Muscle of back (tissue), 11 donors: ENCODE results near the gene EME2. TPM values are rescaled to one million over a fixed set of nuclear protein-coding genes. Genes with fewer than 3 reads are reported as not detected.

Experiments used
- DNase-seq, 3 donors: peaks; one replicate each; pipeline versions ENCODE4 v3.0.0 to v3.0.0-alpha.2; 2013
- polyA plus RNA-seq, 10 donors: library from polyadenylated mRNA; unstranded; fragments of 120-200 nt; gene quantifications; one replicate each; pipeline ENCODE4 v1.2.1, GENCODE V29; 2013; ENCODE audit not compliant: insufficient read length in 10 of 10

The EME2 gene
- polyA plus RNA-seq, 10 donors = 3.5 to 8.5 (median 5.5) TPM

DNA sequence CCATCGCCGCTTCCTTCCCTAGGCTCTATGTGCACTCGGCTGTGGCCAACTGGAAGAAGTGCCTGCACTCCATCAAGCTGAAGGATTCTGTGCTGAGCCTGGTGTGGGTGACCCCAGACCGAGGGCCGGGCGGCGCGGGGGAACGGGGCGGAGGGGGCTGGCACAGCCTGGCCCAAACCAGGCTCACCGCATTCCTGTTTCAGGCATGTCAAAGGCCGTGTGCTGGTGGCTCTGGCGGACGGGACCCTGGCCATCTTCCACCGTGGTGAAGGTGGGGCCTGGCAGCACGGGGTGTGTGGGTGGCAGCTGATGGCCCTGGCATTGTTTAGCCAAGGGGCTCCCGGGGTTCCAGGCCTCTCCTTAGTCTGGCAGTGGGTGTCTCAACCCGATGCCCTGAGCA lies 5.9 kb upstream of the EME2 start:
- DNase-seq = no peak

DNA sequence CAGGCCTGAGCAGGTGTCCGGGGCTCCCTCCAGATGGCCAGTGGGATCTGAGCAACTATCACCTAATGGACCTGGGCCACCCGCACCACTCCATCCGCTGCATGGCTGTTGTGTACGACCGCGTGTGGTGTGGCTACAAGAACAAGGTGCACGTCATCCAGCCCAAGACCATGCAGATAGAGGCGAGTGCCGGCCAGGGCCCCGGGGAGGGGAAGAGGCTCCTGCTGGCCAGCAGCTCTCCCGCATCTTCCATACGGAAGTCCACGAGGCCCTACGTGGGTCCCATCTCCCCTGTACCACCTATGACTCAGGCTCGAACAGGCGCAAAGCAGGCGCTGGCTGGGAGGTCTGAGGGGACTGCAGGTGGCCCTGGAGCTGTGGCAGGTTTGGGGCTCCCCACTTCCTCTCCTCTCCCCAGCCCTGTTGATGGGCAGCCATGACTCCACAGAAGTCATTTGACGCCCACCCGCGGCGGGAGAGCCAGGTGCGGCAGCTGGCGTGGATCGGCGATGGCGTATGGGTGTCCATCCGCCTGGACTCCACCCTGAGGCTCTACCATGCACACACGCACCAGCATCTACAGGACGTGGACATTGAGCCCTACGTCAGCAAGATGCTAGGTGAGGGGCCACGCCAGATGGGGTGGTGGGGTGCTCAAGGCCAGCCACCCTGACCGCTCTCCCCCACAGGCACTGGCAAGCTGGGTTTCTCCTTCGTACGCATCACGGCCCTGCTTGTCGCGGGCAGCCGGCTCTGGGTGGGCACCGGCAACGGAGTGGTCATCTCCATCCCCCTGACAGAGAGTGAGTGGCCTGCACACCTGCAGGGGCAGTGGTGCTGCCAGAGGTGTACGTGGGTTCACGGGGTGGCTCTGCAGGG lies 5.3 kb upstream of the EME2 start:
- DNase-seq = no peak

DNA sequence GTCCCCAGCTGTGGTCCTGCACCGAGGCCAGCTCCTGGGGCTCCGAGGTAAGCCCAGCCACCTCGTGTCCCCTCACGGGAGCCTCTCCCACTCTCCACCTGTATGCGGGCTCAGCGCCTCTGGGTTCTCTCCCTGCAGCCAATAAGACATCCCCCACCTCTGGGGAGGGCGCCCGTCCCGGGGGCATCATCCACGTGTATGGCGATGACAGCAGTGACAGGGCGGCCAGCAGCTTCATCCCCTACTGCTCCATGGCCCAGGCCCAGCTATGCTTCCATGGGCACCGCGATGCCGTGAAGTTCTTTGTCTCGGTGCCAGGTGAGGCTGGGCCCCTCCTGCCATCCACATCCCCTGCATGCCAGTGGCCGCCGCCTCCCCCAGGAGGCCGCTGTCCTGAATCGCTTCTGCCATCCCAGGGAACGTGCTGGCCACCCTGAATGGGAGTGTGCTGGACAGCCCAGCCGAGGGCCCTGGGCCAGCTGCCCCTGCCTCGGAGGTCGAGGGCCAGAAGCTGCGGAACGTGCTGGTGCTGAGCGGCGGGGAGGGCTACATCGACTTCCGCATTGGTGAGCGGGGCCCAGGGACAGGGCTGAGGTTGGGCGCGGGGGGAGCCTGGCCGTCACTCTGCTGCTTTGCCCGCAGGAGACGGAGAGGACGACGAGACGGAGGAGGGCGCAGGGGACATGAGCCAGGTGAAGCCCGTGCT lies 4.4 kb upstream of the EME2 start:
- no peak for DNase-seq

DNA sequence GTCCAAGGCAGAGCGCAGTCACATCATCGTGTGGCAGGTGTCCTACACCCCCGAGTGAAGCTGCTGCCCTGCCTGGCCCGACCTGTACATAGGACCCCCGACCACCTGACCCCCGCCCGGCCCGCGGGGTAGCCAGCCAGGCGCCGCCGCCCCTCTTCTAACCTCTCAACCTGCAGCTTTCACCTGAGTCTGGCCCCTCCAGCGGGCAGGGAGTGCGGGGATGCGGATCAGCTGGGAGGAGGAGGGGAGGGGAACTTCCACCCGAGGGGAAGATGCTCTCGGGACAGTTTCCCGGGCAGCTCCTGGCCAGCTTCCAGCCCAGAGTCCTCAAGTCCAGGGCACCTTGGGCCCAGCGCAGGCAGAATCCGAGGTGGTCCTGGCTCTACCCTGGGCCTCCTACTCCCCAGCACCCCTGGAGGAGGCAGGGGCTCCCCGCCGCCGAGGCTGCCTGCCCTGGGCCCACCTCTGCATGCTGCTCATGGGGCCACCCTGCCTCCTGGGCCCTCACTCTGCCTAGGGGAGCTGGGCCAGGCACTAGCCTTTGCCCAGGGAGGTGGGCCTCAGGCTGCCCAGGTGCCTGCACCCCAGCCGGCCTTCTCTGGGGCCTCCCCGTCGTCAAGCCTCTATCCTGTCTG lies 3.7 kb upstream of the EME2 start:
- DNase-seq = no peak

DNA sequence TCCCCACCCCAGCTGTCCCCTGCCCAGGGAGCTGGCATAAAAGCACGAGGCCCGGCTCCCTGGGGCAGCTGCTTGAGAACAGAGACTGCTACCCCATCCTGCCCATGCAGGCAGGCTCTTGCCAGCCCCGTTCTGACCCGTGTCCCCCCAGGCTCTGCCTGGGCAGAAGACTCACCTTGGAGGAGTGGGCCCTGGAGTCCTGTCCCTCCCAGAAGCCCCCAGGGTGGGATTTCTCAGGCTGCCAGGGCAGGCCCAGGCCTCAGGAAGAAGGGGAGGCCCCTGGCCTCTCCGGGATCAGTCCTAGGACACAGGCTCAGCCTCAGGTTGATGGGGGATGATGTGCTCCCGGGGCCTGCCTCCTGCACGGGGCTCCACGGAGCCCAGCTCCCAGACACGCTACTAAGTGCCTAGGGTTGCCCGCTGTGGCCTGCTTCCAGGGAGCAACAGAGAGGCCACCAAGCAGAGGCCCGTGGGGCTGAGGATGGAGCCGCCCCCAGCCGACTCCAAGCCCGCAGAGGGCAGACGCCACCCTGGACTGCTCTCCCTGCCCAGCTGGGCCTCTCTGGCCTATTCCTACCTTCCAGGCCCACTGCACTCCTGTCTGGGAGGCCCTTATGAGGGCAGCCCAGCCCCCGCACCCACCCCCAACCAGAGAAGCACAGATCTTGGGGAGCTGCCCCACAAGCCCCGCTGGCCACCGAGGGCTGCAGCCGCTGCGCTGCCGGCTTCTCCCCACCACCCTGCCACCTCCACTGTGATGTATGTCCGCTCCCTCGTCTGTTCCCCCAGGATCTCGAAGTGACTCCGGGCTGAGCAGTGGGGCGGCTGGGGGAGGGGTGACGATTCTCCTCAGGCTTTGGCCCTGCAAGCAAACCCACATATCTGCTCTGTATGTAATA lies 3.0 kb upstream of the EME2 start:
- no peak for DNase-seq

DNA sequence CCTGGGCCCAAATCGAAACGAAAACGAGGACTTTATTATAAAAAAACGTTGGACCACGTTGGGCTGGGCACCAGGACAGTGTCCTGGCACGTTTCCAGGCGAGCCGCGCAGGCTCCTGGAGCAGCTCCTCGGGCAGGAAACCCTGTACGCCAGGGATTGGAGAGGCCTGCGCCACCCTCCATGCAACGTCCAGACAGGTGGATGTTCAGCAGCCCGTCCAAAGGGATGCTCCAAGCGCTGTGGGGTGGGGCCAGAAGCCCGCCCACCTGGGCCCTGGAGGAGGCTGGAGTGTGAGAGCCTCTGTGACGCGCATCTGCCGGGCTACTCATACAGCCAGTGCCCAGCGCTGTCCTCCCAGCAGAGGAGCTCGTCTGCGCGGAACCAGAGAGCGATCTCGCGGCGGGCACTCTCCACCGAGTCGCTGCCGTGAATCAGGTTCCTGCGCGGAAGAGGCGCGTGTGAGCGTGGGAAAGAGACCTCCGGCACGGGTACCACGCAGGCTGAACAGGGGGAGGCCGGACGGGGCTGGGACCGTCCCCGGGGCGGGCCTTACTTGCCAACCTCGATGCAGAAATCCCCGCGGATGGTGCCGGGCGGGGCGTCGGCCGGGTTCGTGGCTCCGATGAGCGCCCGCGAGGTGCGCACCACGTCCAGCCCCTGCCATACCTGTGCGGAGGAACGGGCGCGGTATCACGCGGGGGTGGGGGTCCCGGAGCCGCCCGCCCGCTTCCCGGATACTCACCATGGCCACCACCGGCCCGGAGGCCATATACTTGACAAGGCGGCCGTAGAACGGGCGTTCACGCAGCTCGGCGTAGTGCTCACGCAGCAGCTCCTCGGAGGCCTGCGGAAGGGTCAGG lies 2.1 kb upstream of the EME2 start:
- peak in 1 of 3 donors; percentile 68 for DNase-seq

DNA sequence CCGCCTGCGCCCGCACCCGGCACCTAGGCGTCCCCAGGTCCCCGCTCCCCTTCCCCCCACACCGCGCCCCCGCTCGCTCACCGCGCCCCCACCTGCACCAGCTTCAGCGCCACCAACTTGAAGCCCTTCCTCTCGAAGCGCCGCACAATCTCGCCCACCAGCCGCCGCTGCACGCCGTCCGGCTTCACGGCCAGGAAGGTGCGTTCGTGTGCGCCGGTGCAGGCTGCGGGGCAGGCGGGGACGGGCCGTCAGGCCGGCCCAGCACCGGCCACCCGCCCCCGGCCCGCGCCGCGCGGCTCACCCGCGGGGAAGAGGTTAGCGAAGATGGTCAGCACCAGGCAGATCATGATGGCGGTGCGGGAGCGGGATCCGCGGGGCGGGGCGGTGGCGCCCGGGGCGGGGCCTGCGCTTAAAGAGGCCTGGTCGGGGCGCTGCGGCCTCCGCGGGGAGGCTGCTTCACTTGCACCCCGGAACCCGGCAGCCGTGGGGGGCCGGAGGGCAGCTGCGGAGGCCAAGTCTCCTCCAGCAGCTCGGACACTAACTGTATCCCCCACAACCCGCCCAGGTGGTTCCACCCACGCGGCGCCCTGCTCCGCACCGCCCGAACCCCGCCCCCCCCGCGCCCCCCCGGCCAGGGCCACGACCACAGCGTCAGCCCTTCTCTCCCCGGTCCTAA lies 1.3 kb upstream of the EME2 start, which contains the start of gene NME3:
NME3 (minus strand) TSS at position 356 of the 676 bp plus-strand sequence; CDS start at position 347, 9 bp downstream.
- peak; percentile 44 to 91 (median 80) for DNase-seq

DNA sequence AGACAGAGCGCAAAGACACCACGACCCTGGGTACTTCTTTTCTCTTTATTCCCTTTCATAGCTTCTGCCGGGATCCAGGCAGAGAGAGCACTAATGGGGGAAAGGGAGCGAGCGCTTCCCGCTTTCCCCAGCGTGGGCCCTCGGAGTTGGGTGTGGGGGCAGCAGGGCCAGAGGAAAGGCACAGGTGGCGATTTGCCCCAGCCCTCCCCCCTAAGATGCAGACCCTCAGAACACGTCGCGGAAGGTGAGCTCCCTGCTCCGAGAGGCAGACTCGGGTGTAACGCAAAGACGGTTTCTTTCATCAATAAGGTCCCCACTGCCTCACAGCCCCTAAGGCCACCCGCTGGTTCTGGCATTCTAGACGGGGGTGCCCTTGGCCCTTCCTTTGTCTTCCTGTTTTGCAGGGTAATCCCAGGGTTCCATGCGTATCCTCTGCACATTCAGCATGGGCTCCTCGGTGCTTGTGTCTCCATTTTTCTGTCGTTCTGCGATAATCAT lies 697 bp upstream of the EME2 start:
- DNase-seq = peak in 1 of 3 donors; percentile 44

DNA sequence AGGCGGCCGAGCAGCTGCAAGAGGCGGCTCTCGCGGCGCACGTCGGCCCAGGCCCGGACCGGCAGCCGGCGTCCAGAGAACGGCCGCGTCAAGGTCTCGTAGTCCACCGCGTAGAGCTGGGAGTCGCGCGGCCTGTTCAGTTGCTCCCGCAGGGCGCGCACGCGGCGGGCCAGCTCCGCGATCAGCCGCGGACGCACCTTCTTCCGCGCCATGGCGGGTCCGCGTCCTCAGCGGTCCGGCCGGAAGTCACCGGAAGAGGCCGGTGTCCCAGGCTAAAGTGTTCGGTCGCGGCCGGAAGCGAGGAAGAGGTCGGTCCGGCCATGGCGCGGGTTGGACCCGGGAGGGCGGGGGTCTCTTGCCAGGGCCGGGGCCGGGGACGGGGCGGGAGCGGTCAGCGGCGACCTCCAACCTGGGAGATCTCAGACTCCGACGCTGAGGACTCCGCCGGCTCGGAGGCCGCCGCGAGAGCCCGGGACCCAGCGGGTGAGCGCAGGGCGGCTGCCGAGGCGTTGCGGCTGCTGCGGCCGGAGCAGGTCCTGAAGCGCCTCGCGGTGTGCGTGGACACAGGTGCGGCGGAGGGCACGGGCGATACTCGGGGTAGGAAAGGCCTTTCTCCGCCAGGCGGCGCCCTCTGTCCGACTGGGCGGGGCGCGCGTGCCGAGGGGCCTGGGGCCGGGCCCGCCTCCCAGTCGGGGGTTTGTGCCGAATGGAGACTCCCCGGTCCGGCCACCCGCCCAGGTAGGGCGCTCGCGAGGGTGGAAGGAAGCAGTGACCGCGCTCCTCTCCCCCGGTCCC lies 495 bp downstream of the EME2 start, which contains the start of gene MRPS34:
MRPS34 (minus strand) TSS at position 227 of the 795 bp plus-strand sequence; CDS start at position 212, 15 bp downstream.
- peak; percentile 81 to 94 (median 90) for DNase-seq

DNA sequence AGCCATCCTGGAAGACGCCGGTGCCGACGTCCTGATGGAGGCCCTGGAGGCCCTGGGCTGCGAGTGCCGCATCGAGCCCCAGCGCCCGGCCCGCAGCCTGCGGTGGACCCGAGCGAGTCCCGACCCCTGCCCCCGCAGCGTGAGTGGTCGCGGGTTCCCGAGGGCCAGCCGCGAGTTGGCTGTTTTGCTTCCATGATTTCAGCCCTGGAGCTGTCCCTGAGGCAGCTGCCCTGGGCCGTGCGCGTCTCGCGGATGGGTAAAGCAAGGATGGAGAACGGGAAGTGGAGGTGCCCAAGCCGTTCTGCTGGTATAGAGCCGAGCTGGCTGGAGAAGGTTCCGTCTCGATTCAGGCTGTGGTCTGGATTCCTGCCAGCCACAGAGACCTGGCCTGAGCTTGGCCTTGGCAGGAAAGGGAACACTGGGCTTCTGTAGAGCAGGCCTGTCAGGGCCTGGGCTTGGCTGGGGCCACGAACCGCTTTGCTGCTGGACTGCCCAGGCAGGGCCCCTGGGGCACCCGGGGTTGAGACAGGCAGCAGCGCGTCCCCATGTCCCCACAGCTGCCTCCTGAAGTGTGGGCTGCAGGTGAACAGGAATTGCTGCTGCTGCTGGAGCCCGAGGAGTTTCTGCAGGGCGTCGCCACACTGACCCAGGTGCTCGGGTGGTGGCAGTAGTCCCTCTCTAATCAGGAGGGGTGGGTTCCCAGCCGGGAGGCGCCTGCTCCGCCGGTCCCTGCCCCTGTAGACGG lies 1.3 kb downstream of the EME2 start:
- DNase-seq = no peak

DNA sequence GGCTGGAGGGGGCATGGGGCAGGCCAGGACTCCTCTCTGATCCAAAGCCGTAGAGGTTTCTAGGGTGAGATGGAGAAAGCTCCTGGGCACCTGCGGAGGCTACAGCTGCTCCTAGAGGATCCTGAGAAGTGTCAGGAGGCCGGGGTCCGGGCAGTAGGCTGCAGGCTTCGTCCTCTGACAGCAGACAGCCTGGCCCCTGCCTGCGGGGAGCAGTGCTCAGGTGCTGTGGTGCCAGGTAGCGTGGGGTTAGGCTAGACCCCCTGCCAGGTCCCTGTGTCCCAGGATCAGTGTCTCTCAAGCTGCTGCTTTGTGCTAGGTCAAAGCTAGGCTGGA lies 1.8 kb downstream of the EME2 start:
- DNase-seq = no peak

DNA sequence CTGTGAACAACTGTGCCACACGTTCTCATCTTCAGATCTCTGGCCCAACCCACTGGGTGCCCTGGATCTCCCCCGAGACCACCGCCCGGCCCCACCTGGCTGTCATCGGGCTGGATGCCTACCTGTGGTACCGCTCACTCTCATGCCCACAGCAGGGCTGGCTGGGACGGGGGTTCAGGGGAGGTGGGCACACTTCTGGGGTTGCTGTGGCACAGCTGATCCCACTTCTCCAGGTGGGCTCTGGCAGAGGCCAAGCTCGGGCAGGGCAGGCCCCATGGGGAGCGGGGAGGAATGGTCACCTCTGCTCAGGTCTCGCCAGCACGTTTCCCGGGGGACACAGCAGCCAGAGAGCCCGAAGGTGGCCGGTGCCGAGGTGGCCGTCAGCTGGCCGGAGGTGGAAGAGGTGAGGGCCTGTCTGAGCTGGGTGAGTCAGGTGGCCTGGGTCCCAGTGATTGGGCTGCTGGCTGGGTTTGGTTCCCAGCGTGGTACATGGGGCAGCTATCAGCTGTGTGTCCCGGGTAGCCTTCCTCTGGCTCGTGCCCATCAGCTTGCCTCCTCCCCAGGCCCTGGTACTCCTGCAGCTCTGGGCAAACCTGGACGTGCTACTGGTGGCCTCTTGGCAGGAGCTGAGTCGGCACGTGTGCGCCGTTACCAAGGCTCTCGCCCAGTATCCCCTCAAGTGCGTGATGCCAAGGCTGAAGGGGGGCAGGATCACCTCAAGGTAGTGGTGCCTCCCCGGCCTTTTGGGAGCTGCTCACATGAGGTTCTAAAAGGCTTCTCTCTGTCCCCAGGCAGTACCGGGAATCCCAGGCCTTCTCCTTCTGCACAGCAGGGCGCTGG lies 2.6 kb downstream of the EME2 start:
- no peak for DNase-seq

DNA sequence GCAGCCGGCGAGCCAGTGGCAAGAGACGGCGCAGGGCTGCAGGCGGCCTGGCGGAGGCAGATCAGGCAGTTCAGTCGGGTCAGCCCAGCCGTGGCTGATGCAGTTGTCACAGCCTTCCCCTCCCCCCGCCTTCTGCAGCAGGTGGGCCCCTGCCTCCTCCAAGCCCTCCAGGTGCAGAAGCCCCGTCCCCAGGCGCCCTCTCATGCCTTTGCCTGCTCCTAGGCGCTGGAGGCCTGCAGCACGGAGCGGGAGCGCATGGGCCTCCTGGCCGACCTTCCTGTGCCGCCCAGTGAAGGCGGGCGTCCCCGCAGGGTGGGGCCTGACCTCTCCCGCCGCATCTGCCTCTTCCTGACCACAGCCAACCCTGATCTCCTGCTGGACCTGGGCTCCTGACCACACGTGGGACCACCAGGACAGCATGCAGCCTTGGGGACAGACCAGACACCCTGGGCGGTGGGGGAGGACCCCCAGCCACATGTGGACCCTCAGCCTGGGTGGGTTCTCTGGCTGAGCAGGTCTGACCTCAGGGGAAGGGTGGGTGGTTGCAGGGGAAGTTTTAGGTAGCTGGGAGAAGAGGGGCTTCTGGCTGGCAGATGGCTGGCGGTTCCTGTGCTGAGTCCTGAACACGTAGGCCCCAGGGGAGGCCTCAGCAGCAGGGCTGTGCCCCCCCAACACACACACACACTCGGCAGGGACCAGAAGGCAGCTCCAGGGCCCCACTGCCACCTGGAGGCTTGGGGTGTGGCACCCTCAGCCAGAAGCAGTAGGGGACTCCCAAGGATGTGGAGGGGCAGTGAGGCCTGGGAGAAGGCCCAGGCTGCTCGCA lies 3.4 kb downstream of the EME2 start:
- no peak for DNase-seq

DNA sequence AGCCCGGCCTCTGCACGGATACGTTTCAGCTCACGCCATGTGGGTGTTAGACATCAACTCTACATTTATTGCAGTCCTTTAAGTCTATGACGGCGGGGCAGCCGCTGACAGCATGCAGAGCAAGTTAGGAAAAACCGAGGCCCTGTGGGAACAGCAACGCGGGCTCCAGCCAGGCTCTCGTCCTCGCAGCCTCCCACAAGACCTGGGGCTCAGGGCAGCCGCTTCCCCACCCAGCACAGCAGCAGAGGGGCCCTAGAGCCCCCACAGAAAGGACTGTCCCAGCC lies 4.0 kb downstream of the EME2 start:
- DNase-seq = no peak

DNA sequence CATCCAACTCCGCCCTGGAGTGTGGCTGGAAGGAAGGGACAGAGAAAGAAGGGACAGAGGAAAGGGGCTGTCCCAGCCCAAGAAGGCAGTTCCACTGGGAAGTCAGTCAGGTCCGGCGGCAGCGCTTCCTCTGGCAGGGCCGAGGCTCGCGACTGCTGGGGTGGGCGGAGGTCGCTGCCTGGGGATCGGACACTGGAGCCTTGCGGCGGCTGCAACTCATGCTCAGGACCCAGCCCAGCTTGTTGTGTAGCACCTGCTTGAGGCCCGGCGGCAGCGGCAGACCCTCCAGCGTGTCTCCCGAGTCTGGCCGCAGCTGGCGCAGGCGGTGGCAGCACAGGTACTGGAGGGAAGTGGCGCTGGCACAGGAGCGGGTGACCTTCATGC lies 4.4 kb downstream of the EME2 start:
- no peak for DNase-seq
